Stimulated activated CD8-positive, alpha-beta memory T cell treated with anti-CD3 and anti-CD28 coated beads, Interleukin-12 subunit alpha, Interleukin-12 subunit beta, amount 100 ng/mL, for 24 hours (primary cell): ENCODE measurements around the gene HOXD10.

ENCODE experiments used
- DNase-seq: peaks from one replicate; pipeline ENCODE4 v3.0.0-alpha.2; 2020; ENCODE audit errors: extremely low read depth

Gene HOXD10

DNA sequence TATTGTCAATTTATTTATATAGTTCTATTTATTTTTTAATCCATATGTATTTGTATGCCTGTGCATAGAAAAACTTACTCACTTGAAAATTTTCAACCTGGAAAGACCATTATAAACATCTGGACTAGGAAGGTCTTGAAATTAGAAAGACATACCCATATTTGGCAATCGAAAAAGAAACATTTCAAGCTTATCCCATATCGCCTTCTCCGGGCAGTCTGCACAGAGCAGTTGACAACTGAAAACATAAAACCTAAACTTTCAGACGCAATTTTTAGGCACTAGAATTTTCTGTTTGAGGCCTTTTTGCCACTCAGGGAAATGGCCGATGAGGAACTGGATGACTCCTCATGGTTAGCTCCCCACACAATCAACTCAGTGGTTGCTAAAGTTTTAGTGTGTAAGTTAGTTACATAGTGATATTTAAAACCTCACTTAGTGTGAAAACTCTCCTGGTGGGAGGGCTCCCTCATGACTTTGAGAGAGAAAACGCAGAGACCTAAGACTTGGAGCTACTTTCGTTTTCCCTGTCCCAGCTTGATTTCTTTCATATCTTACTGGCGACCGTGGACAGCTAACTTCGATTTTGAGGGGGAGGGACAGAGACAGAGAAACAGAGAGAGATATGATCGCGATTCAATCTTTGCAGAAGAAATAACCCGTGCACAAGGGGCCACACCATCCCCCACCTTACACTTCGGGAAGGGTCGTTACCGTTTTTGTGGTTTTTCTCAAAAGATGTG is 20.2 kb upstream of the HOXD10 start:
- no peak for DNase-seq

DNA sequence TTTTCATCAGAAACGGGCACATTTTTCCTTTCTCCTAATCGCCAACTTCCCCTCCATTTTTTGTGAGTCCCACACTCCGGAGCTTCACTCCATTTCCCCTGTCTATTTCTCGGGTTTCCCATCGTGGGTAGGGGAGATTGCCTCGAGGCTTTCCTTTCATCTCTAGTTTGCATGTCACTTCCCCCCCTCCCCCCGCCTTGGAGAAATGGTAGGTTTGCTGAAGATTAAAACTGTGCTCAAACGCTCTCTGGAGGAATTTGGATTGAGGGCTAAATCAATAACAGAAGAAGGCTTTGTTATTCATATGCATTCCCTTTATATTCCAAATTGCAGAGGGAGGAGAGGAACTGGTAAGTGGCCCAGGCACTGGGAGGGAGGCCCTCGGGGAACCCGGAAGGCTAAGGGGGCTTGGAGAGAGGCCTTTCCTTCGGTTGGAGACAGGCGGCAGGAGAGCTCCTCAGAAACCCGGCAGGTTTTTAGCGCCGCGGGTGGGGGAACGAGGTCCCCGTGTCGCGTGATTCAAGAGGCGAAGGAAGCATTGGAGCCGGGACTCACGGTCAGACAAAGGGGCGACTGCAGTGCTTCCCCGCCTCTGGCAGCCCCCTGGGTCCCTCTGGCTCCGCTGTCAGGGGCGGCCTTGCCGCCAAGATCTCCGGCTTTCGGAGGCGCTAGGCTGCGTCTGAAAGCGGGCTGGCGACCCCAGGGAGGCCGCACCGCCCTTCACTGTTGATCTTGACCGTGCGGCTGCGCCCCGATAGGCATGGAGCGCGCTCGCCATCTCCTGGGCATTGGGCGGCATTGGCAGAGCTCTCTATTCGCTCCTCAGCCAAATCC is 19.4 kb upstream of the HOXD10 start:
- DNase-seq, result no peak

GRCh38 chr2:176097820-176098365 is 18.7 kb upstream of the HOXD10 start:
- DNase-seq, result no peak

GRCh38 chr2:176098366-176099158 is 18.0 kb upstream of the HOXD10 start:
- DNase-seq, result no peak

DNA sequence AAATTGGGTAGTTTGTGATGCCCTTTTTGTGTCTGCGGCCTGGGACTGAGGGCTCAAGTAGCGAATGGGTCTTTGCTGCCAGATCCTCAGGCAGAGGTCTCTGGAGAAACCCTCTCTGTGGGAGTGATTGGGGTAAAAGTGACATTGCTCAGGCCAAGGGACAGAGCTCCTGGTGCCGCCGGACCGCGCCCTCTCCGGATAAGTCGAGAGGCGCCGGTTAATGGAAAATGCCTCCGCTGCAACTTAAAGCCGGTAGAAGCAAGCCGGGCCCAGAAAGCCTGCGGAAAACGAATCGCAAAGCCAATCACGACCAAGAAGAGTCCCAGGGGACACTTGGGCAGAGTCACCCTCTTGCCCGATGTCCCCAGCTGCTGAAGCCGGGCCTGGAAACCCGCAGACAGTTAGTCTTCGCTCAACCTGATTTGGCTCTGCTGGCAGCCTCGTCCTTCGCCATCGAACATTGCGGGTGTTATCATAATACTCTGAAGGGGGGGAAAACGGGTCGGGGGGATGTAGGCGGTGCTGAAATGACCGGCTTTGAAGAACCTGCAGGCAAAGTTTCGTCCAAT is 17.3 kb upstream of the HOXD10 start:
- DNase-seq, result no peak

GRCh38 chr2:176099728-176100546 is 16.6 kb upstream of the HOXD10 start, which contains the start of gene HOXD12:
Gene HOXD12, plus strand, starts transcription at chr2:176099795. Its CDS starts 7 bp downstream, at chr2:176099802.
- DNase-seq, result no peak

- DNase-seq, result no peak
Observed at GRCh38 chr2:176100547-176101140, 15.9 kb upstream of the HOXD10 start.

GRCh38 chr2:176101216-176101830 is 15.3 kb upstream of the HOXD10 start:
- no peak for DNase-seq

DNA sequence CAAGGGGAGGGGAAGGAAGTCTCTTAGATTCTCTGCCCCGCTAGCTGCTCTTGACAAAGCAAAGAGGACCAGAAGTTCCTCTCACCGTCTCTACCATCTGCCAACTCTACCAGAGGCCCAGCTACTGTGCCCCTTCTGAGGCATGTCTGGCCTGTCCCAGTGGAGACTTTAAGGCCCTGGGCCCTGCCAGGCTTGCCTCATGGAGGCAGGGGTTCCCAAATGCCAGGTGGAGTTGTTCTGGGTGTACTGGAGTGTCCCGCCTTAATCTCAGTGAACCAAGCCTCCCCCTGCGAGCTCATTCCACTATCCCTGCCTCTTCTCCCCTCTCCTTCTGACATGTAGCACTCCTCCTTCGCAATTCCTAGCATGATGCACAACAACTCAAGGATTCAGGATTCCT is 14.7 kb upstream of the HOXD10 start:
- no peak for DNase-seq

- no peak for DNase-seq
Observed at GRCh38 chr2:176102309-176102866, 14.2 kb upstream of the HOXD10 start.

DNA sequence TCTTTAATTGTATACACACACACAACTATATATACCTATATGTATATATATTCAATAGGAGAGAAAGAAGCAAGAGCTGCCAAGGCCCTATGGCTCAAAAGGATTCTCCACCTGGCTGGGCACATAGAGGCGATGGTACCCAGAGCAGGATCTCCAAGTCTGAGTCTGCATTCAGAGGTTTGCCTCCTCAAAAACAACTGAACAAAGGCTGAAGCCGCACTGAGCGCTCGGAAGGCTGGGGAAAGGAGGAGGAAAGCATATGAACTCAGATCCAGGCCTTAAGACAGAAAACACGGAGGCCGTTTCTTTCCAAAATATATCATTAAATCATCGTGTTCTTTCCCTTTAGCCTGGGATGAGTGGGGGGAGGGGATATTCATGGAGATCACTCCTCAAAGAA is 13.4 kb upstream of the HOXD10 start:
- DNase-seq, result no peak

DNA sequence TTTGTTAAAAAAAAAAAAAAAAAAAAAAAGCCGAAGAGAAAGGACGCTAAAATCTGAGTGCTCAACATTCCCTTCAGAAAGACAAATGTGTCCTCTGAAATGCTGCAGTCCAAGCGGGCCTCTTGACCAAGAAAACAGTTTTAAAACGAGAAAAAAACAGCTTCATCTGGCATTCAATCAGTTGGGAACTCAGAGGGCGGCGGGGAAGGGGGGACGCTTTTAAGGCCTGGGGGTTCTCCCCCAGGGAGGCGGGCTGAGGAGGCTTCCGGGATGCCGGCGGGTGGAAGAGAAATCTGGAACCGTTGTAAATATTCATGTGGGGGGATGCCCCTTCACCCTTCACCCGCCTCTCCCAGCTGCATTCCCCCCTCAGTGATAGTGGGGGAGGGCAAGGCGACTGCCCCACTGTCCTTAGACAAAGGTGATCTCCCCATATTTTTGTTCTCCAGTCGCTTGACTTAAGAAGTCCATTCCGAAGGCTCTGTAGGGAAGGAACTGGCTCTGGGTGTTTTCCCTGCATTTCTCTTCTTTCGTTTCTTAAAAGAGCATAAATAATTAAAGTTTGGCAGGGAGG is 12.7 kb upstream of the HOXD10 start:
- DNase-seq, result no peak

DNA sequence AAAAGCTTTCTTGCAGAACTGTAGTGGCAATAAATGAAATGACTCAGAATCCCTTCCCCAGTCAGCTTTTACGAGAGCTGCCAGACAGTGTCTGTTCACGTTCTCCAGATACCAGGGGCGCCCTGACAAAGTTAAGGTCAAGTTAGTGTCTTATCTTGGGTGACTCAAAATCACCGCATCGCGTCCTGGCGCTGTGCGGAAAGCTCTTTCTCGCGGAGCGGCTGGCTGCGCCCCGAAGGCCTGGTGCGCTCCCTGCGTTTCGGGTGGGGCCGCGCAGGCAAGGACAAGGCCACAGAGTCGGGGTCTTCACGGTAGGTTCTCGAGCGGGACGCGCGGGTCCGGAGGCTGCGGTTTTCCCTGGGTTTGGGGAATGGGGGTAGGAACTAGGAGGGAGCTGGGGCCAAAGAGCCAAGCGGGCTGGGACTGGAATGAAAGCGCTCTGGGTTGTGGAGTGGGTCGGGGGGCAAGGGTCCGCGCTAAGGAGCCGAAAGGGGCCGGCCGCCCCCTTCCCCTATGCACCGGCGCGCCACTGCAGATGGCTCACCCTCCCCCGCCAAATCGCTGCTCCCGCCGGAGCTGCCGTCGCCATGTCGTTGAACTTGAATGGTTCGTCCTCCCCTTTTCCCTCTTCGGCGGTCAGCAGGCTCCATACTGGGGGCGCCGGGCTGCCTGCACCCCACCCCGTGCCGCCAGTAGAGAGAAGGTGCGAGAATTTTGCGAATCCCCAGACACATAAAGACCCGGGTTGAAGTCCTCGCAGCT is 12.1 kb upstream of the HOXD10 start:
- DNase-seq, result no peak

DNA sequence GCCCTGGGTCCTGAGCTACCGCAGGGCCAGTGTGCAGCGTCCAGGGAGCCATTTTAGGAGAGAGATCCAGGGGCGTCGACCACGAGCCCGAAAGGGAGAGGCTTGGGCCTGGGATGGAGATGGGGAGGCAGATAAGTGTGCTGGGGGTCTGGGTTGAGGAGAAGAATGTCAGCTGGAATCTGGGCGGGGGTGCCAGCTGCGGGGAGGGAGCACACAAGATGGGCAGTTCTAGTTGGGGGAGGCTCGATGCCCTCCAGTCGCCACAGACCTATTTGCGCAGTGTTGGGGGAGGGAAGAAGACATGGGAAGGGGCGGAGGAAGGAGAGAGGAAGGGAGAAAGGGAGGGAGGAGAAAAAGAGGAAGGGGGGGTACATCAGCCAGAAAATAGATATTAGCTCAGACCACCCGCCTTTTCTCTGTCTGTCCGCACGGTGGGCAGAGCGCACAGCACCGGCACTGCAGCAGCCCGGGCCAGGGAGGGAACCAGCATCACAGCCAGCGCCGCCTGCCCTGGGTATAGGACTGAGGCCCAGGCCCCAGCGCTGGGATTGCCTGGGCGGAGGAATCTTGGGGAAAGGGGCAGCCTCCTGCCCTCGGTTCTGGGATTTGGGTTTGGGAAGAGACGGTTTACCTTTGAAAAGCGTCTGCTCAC is 11.4 kb upstream of the HOXD10 start:
- DNase-seq, result no peak

DNA sequence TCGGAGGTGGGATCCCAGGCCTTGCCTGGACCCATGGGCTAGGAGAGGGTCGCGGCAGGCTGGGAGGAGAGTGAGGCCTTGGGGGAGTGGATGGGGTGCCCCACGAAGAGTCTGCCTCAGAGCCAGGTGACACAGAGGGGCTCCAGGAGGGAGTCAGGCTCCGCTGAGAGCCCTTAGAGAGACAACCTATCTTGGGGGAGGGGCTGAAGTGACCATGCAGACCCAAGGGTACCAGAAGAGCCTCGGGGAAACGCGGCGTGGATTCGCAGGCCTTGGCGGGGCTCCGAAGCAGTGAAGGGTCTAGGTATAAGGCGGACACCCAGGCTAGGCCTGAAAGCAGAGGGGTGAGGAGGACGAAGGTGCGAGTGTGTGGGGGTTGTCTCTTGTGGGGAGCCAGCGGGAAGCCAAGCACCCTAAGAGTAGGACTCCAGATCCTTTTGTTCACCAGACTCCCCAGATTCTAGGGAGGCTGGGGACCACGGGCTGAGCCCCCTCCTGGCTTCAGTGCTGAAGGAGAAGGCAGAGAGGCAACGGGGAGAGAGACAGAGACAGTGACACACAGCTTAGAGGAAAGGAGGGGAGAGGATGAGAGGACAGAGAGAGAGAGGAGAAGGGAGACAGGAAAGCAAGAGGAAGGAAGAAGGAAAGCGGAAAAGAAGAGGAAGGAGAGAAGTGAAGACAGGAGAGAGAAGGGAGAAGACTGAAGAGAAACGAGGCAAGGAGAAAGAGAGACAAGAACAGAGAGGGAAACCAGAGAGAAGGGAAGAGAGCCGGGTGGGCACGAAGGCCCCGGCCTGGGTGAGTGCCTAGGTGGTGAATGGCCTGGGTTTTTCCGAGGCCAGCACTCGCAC is 10.6 kb upstream of the HOXD10 start:
- DNase-seq, result no peak

DNA sequence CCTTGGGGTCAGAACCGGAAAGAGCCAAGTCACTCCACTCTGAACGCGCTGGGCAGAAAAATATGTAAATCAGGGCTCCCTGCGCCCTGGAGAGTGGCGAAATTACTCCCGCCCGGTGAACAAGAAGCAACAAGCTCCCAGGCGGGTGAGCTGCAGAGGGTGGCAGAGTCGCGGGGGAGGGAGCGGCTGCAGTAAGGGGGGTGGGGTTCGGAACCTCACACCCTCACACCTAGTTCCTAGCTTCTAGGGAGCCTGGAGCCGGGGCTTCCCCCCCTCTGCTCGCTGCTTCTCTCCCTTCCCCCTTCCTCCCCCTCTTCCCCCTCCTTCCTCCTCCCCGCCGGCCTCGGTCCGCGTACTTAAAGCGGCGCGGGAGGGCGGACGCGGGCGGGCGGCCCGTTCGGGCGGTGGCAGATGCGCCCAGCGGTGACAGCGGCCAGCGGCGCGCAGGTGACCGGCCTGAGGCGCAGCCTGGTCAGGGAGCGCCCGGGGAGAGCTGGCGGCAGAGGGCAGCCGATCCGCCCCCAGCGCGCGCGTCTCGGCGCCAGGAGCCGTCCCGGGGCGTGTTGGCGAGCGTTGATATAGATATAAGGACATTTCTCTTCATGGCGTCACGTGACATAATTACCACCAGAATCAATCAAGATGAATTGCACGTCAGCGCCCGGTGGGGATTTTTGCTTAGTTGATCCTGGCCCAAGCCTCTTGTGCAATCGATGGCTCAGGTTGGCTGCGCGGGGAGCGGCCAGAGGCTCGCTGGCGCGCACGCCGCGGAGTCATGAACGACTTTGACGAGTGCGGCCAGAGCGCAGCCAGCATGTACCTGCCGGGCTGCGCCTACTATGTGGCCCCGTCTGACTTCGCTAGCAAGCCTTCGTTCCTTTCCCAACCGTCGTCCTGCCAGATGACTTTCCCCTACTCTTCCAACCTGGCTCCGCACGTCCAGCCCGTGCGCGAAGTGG is 9.7 kb upstream of the HOXD10 start, which contains the start of gene HOXD11:
Gene HOXD11 (plus strand): TSS at position 700 of the 959 bp plus-strand sequence. CDS start 76 bp downstream, at position 776.
- no peak for DNase-seq
